SK-N-SH (cell line): ENCODE results near the gene HLA-DOA. TPM values are rescaled to one million over a fixed set of nuclear protein-coding genes. Genes with fewer than 3 reads are reported as not detected.

Experiments
- CTCF ChIA-PET: fragments of 300-600, 350-600 bp; formaldehyde crosslinking; extraction: SDS; loops from one replicate; lab custom pipeline; 2021; lab: Yijun Ruan, JAX
- POLR2A ChIA-PET: fragments of 350-600 bp; sonication (Branson Sonifier 250); formaldehyde crosslinking; extraction: SDS; loops from one replicate; lab custom pipeline; 2020; ENCODE audit warnings: antibody characterized with exemption, inconsistent platforms; lab: Yijun Ruan, JAX
- DNase-seq: peaks from one replicate; pipeline ENCODE4 v3.0.0; 2012
- H2AFZ ChIP-seq: fragments of 200-600 bp; sonication (generic); 2 replicates; pipeline ENCODE4 v1.8.1; 2016; ENCODE audit warnings: antibody characterized with exemption, mild to moderate bottlenecking, low read depth
- H3F3A ChIP-seq: fragments of 200-600 bp; sonication (generic); replicated peaks from 2 replicates; pipeline ENCODE3; 2016; ENCODE audit warnings: antibody characterized with exemption, mild to moderate bottlenecking; ENCODE audit not compliant: insufficient read depth
- H3K27ac ChIP-seq, 2 experiments: fragments of 200-500 bp in 1 of 2; fragments of 200-600 bp in 1 of 2; sonication (Bioruptor generic) in 1 of 2; sonication (generic), shearing (Covaris generic) in 1 of 2; 2 replicates each; pipeline versions ENCODE4 v1.5.1 to v1.6.1; 2014 to 2016; ENCODE audit warnings: low read depth in 2 of 2, inconsistent platforms in 1 of 2, low read length in 1 of 2, mild to moderate bottlenecking in 1 of 2, mixed read lengths in 1 of 2
- H3K27me3 ChIP-seq: fragments of 200-600 bp; sonication (generic), shearing (Covaris generic); 2 replicates; pipeline ENCODE4 v1.6.1; 2016; ENCODE audit warnings: mixed run types; ENCODE audit not compliant: insufficient read depth
- H3K36me3 ChIP-seq, 2 experiments: fragments of 200-500 bp in 1 of 2; fragments of 200-600 bp in 1 of 2; sonication (Bioruptor generic) in 1 of 2; sonication (generic) in 1 of 2; replicated peaks in 1 of 2; 2 replicates each; pipeline versions ENCODE3 to v1.5.1; 2014 to 2016; ENCODE audit warnings: low read length in 1 of 2, mild to moderate bottlenecking in 1 of 2; ENCODE audit not compliant: insufficient read depth in 2 of 2, control insufficient read depth in 1 of 2
- H3K4me1 ChIP-seq, 2 experiments: fragments of 200-500 bp in 1 of 2; fragments of 200-600 bp in 1 of 2; sonication (Bioruptor generic) in 1 of 2; sonication (generic), shearing (Covaris generic) in 1 of 2; 2 replicates each; pipeline versions ENCODE4 v1.5.1 to v1.6.1; 2014 to 2016; ENCODE audit warnings: low read depth in 1 of 2, low read length in 1 of 2, mixed run types in 1 of 2; ENCODE audit not compliant: insufficient read depth in 2 of 2, control insufficient read depth in 1 of 2
- H3K4me2 ChIP-seq: fragments of 200-600 bp; sonication (generic), shearing (Covaris generic); 2 replicates; pipeline ENCODE4 v1.6.1; 2017; ENCODE audit warnings: mixed run types
- H3K4me3 ChIP-seq, 2 experiments: fragments of 200-500 bp in 1 of 2; fragments of 200-600 bp in 1 of 2; sonication (Bioruptor generic) in 1 of 2; sonication (generic), shearing (Covaris generic) in 1 of 2; 2 replicates each; pipeline versions ENCODE4 v1.5.1 to v1.8.1; 2014 to 2016; ENCODE audit warnings: low read depth in 2 of 2, inconsistent platforms in 1 of 2, low read length in 1 of 2, mild to moderate bottlenecking in 1 of 2, mixed read lengths in 1 of 2, moderate library complexity in 1 of 2
- H3K79me2 ChIP-seq: fragments of 200-600 bp; sonication (generic); 2 replicates; pipeline ENCODE4 v1.8.1; 2017; ENCODE audit warnings: mild to moderate bottlenecking; ENCODE audit not compliant: insufficient read depth
- H3K9ac ChIP-seq: fragments of 200-600 bp; sonication (generic); 2 replicates; pipeline ENCODE4 v1.6.1; 2017; ENCODE audit warnings: mixed run types
- H3K9me2 ChIP-seq: fragments of 200-600 bp; sonication (generic); 2 replicates; pipeline ENCODE4 v1.6.1; 2017; ENCODE audit warnings: mixed run types
- H3K9me3 ChIP-seq: fragments of 200-600 bp; sonication (generic); 2 replicates; pipeline ENCODE4 v1.6.1; 2017; ENCODE audit warnings: mixed run types, mild to moderate bottlenecking, moderate library complexity
- H4K20me1 ChIP-seq: fragments of 200-600 bp; sonication (generic); 2 replicates; pipeline ENCODE4 v1.6.1; 2017; ENCODE audit warnings: mild to moderate bottlenecking, mixed run types; ENCODE audit not compliant: insufficient read depth
- ELF1 ChIP-seq: IDR thresholded peaks from 2 replicates; pipeline ENCODE4 v1.4.0; 2012
- EP300 ChIP-seq, 2 experiments: IDR thresholded peaks; 2 replicates each; pipeline versions ENCODE4 v1.4.0 to v1.6.1; 2012; ENCODE audit warnings: borderline replicate concordance in 1 of 2, low read depth in 1 of 2, low read length in 1 of 2
- EZH2phosphoT487 ChIP-seq: fragments of 200-600 bp; sonication (generic); IDR thresholded peaks from 2 replicates; pipeline ENCODE4 v1.6.1; 2017; ENCODE audit warnings: low read depth, mixed run types, mild to moderate bottlenecking, antibody characterized with exemption, moderate library complexity, borderline replicate concordance
- FOXM1 ChIP-seq: IDR thresholded peaks from 2 replicates; pipeline ENCODE4 v1.4.0; 2012; ENCODE audit warnings: low read depth, mild to moderate bottlenecking
- GABPA ChIP-seq: IDR thresholded peaks from 2 replicates; pipeline ENCODE4 v1.4.0; 2012; ENCODE audit warnings: low read depth, mild to moderate bottlenecking
- WGBS: methylation state at CpG from one replicate; pipeline ENCODE4 v1.1.6; 2017; ENCODE audit warnings: low lambda C conversion rate; 5-methylcytosine and 5-hydroxymethylcytosine counted together
- polyA plus RNA-seq, 3 experiments: library from polyadenylated mRNA; depleted of rRNA; stranded (reverse); fragments of >200 nt; gene quantifications; 2 replicates each; pipeline ENCODE4 v1.2.3, GENCODE V29; 2012
- TF ChIP-seq, protein P1 (sequence below): IDR thresholded peaks from 2 replicates; pipeline ENCODE4; 2012
- TF ChIP-seq, protein P2 (sequence below): IDR thresholded peaks from 2 replicates; pipeline ENCODE4 v1.4.0; 2012; ENCODE audit warnings: low read depth, borderline replicate concordance
- TF ChIP-seq, protein P3 (sequence below): IDR thresholded peaks from 2 replicates; pipeline ENCODE4 v1.6.1; 2012; ENCODE audit warnings: mild to moderate bottlenecking, low read depth, low read length, moderate library complexity
- TF ChIP-seq, protein P4 (sequence below): fragments of 200-600 bp; sonication (generic); IDR thresholded peaks from 2 replicates; pipeline ENCODE4 v1.6.1; 2017; ENCODE audit warnings: antibody characterized with exemption, mild to moderate bottlenecking, moderate library complexity
- TF ChIP-seq, protein P5 (sequence below): IDR thresholded peaks from 2 replicates; pipeline ENCODE4 v1.4.0; 2012; ENCODE audit warnings: low read depth

HLA-DOA gene
- polyA plus RNA-seq, 1 of the 3 experiments (the other 2 are of a cell fraction): not detected

DNA sequence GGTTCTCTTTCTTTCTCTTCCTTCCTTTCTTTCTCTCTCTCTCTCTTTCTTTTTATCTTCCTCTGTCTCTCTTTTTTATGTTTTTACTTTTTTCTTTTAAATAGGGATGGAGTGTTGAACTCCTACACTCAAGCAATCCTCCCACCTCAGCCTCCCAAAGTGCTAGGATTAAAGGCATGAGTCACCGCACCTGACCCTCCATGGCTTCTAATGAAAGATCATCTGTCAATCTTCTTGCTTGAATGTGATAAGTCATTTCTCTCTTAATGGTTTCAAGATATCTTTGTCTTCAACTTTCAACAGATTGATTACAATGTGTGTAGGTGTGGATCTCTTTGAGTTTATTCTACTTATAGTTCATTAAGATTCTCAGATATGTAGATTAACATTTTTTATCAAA lies 25.2 kb upstream of the HLA-DOA start (continued):
- TF ChIP-seq, protein P1, sequence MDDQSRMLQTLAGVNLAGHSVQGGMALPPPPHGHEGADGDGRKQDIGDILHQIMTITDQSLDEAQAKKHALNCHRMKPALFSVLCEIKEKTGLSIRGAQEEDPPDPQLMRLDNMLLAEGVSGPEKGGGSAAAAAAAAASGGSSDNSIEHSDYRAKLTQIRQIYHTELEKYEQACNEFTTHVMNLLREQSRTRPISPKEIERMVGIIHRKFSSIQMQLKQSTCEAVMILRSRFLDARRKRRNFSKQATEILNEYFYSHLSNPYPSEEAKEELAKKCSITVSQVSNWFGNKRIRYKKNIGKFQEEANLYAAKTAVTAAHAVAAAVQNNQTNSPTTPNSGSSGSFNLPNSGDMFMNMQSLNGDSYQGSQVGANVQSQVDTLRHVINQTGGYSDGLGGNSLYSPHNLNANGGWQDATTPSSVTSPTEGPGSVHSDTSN: no peak
- TF ChIP-seq, all 33 proteins: peak for 0

DNA sequence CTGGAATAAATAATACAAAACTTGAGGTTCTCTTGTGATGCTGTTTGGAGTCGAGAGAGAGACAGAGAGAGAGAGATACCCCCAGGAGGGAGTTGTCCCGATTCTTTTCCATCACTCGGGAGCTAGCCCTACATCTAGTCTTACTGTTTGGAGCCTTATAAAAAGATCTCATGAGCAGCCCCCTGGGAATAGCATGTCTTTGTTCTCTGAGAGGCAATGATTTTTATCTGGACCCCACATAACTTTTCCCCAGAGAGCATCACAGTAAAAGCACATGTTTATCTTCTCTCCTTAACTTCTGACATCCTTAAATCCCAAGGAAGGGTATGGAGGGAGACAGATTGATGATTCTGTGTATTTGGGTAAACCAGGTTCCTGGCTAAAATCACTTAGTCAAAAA lies 20.9 kb upstream of the HLA-DOA start:
- 0% methylated on average over 3 of the region's 3 CpGs for WGBS
- no peak overlapping the region for H3K4me3 ChIP-seq
- H3K27ac ChIP-seq: no peak overlapping the region
- H2AFZ ChIP-seq: no peak overlapping the region
- no peaks in the 10 kb centered on the region for H3K79me2 ChIP-seq
- no peaks in the 10 kb centered on the region; the same call in 1 of the 2 replicates for H3K9me2 ChIP-seq
- no peaks in the 10 kb centered on the region for H3K36me3 ChIP-seq
- peaks cover 31% of the 10 kb centered on the region; the same call in 1 of the 2 replicates for H3K27me3 ChIP-seq
- no peaks in the 10 kb centered on the region for H4K20me1 ChIP-seq
- no peaks in the 10 kb centered on the region for H3K4me1 ChIP-seq
- POLR2A ChIA-PET: no interaction called here
- DNase-seq: no peak
- no peak overlapping the region for H3K4me2 ChIP-seq
- no peak overlapping the region for H3K9ac ChIP-seq
- CTCF ChIA-PET: no interaction called here
- TF ChIP-seq FOXM1 (no peak), GABPA (no peak), EZH2phosphoT487 (no peak), EP300 (IDR thresholded peaks at IDR 0.05; ENCODE audit: borderline replicate concordance in 1 of 2, low read depth in 1 of 2, low read length in 1 of 2) (no peak), ELF1 (no peak)
- TF ChIP-seq, protein P2, sequence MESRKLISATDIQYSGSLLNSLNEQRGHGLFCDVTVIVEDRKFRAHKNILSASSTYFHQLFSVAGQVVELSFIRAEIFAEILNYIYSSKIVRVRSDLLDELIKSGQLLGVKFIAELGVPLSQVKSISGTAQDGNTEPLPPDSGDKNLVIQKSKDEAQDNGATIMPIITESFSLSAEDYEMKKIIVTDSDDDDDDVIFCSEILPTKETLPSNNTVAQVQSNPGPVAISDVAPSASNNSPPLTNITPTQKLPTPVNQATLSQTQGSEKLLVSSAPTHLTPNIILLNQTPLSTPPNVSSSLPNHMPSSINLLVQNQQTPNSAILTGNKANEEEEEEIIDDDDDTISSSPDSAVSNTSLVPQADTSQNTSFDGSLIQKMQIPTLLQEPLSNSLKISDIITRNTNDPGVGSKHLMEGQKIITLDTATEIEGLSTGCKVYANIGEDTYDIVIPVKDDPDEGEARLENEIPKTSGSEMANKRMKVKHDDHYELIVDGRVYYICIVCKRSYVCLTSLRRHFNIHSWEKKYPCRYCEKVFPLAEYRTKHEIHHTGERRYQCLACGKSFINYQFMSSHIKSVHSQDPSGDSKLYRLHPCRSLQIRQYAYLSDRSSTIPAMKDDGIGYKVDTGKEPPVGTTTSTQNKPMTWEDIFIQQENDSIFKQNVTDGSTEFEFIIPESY: no peak
- TF ChIP-seq, protein P3, sequence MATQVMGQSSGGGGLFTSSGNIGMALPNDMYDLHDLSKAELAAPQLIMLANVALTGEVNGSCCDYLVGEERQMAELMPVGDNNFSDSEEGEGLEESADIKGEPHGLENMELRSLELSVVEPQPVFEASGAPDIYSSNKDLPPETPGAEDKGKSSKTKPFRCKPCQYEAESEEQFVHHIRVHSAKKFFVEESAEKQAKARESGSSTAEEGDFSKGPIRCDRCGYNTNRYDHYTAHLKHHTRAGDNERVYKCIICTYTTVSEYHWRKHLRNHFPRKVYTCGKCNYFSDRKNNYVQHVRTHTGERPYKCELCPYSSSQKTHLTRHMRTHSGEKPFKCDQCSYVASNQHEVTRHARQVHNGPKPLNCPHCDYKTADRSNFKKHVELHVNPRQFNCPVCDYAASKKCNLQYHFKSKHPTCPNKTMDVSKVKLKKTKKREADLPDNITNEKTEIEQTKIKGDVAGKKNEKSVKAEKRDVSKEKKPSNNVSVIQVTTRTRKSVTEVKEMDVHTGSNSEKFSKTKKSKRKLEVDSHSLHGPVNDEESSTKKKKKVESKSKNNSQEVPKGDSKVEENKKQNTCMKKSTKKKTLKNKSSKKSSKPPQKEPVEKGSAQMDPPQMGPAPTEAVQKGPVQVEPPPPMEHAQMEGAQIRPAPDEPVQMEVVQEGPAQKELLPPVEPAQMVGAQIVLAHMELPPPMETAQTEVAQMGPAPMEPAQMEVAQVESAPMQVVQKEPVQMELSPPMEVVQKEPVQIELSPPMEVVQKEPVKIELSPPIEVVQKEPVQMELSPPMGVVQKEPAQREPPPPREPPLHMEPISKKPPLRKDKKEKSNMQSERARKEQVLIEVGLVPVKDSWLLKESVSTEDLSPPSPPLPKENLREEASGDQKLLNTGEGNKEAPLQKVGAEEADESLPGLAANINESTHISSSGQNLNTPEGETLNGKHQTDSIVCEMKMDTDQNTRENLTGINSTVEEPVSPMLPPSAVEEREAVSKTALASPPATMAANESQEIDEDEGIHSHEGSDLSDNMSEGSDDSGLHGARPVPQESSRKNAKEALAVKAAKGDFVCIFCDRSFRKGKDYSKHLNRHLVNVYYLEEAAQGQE: no peak
- TF ChIP-seq, protein P4, sequence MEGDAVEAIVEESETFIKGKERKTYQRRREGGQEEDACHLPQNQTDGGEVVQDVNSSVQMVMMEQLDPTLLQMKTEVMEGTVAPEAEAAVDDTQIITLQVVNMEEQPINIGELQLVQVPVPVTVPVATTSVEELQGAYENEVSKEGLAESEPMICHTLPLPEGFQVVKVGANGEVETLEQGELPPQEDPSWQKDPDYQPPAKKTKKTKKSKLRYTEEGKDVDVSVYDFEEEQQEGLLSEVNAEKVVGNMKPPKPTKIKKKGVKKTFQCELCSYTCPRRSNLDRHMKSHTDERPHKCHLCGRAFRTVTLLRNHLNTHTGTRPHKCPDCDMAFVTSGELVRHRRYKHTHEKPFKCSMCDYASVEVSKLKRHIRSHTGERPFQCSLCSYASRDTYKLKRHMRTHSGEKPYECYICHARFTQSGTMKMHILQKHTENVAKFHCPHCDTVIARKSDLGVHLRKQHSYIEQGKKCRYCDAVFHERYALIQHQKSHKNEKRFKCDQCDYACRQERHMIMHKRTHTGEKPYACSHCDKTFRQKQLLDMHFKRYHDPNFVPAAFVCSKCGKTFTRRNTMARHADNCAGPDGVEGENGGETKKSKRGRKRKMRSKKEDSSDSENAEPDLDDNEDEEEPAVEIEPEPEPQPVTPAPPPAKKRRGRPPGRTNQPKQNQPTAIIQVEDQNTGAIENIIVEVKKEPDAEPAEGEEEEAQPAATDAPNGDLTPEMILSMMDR: no peak
- TF ChIP-seq, protein P5, sequence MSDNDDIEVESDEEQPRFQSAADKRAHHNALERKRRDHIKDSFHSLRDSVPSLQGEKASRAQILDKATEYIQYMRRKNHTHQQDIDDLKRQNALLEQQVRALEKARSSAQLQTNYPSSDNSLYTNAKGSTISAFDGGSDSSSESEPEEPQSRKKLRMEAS: no peak
- H3F3A ChIP-seq: no peaks in the 10 kb centered on the region
- no peaks in the 10 kb centered on the region for H3K9me3 ChIP-seq
